ENCODE results near the gene ZFPM1.

DNA sequence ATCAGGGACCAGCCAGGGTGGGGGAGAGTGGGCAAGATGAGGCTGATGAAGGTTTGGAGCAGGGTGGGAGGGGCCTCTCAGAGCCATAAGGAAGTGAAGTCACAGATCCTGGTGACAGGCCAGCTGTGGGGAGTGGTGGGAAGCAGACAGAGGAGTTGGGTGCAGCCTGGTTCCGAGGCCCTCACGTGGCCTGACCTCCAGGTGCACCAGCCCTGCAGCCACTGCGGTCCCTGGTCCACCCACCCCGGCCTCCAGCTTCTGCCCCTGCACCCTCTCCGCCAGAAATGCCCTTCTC is 3.9 kb upstream of the ZFPM1 start:
- TF ChIP-seq, protein P1, sequence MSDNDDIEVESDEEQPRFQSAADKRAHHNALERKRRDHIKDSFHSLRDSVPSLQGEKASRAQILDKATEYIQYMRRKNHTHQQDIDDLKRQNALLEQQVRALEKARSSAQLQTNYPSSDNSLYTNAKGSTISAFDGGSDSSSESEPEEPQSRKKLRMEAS (IDR thresholded peaks at IDR 0.05): no peak
- TF ChIP-seq, protein P2, sequence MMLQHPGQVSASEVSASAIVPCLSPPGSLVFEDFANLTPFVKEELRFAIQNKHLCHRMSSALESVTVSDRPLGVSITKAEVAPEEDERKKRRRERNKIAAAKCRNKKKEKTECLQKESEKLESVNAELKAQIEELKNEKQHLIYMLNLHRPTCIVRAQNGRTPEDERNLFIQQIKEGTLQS (IDR thresholded peaks at IDR 0.05): no peak
- TF ChIP-seq, protein P3, sequence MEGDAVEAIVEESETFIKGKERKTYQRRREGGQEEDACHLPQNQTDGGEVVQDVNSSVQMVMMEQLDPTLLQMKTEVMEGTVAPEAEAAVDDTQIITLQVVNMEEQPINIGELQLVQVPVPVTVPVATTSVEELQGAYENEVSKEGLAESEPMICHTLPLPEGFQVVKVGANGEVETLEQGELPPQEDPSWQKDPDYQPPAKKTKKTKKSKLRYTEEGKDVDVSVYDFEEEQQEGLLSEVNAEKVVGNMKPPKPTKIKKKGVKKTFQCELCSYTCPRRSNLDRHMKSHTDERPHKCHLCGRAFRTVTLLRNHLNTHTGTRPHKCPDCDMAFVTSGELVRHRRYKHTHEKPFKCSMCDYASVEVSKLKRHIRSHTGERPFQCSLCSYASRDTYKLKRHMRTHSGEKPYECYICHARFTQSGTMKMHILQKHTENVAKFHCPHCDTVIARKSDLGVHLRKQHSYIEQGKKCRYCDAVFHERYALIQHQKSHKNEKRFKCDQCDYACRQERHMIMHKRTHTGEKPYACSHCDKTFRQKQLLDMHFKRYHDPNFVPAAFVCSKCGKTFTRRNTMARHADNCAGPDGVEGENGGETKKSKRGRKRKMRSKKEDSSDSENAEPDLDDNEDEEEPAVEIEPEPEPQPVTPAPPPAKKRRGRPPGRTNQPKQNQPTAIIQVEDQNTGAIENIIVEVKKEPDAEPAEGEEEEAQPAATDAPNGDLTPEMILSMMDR (IDR thresholded peaks at IDR 0.05; ENCODE audit: low read depth, low read length, missing input control): no peak
- TF ChIP-seq, protein P4, sequence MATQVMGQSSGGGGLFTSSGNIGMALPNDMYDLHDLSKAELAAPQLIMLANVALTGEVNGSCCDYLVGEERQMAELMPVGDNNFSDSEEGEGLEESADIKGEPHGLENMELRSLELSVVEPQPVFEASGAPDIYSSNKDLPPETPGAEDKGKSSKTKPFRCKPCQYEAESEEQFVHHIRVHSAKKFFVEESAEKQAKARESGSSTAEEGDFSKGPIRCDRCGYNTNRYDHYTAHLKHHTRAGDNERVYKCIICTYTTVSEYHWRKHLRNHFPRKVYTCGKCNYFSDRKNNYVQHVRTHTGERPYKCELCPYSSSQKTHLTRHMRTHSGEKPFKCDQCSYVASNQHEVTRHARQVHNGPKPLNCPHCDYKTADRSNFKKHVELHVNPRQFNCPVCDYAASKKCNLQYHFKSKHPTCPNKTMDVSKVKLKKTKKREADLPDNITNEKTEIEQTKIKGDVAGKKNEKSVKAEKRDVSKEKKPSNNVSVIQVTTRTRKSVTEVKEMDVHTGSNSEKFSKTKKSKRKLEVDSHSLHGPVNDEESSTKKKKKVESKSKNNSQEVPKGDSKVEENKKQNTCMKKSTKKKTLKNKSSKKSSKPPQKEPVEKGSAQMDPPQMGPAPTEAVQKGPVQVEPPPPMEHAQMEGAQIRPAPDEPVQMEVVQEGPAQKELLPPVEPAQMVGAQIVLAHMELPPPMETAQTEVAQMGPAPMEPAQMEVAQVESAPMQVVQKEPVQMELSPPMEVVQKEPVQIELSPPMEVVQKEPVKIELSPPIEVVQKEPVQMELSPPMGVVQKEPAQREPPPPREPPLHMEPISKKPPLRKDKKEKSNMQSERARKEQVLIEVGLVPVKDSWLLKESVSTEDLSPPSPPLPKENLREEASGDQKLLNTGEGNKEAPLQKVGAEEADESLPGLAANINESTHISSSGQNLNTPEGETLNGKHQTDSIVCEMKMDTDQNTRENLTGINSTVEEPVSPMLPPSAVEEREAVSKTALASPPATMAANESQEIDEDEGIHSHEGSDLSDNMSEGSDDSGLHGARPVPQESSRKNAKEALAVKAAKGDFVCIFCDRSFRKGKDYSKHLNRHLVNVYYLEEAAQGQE (IDR thresholded peaks at IDR 0.05): no peak
- TF ChIP-seq, protein P5, sequence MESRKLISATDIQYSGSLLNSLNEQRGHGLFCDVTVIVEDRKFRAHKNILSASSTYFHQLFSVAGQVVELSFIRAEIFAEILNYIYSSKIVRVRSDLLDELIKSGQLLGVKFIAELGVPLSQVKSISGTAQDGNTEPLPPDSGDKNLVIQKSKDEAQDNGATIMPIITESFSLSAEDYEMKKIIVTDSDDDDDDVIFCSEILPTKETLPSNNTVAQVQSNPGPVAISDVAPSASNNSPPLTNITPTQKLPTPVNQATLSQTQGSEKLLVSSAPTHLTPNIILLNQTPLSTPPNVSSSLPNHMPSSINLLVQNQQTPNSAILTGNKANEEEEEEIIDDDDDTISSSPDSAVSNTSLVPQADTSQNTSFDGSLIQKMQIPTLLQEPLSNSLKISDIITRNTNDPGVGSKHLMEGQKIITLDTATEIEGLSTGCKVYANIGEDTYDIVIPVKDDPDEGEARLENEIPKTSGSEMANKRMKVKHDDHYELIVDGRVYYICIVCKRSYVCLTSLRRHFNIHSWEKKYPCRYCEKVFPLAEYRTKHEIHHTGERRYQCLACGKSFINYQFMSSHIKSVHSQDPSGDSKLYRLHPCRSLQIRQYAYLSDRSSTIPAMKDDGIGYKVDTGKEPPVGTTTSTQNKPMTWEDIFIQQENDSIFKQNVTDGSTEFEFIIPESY (IDR thresholded peaks at IDR 0.05): no peak
- TF ChIP-seq SP1 (IDR thresholded peaks at IDR 0.05): no peak

Measured in liver (tissue), 3 donors.